ENCODE data around the gene INPP5D. TPM values are rescaled to one million over a fixed set of nuclear protein-coding genes. Genes with fewer than 3 reads are reported as not detected.

The INPP5D gene
- total RNA-seq, 1 donor from 2014 or later: 3.7 TPM

DNA sequence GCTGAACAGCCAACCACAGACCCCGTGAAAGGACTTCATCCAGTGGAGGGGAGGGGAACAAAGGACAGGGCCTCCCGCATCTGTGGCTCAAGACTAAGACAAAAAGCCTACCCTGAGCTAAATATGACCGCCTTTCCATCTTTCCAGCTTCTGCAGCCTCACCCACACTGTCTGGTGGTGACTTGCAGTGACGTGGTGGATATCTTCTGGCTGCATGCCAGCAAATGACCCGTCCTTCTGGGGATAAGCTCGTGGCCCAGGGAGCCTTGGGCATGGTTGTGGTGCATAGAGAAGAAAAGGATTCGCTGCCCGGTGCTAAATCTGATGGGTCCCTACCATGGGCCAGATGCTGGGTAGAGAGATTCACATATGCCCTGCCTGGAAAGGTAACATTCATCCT lies 38.4 kb upstream of the INPP5D start:
- no peak overlapping the region for H3K4me3 ChIP-seq (ENCODE audit: low read depth, low read length)
- TF ChIP-seq, protein P1, sequence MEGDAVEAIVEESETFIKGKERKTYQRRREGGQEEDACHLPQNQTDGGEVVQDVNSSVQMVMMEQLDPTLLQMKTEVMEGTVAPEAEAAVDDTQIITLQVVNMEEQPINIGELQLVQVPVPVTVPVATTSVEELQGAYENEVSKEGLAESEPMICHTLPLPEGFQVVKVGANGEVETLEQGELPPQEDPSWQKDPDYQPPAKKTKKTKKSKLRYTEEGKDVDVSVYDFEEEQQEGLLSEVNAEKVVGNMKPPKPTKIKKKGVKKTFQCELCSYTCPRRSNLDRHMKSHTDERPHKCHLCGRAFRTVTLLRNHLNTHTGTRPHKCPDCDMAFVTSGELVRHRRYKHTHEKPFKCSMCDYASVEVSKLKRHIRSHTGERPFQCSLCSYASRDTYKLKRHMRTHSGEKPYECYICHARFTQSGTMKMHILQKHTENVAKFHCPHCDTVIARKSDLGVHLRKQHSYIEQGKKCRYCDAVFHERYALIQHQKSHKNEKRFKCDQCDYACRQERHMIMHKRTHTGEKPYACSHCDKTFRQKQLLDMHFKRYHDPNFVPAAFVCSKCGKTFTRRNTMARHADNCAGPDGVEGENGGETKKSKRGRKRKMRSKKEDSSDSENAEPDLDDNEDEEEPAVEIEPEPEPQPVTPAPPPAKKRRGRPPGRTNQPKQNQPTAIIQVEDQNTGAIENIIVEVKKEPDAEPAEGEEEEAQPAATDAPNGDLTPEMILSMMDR (IDR thresholded peaks at IDR 0.05; ENCODE audit: insufficient read depth, low read length, poor library complexity, severe bottlenecking): no peak
- no peaks in the 10 kb centered on the region for H3K36me3 ChIP-seq (ENCODE audit: control insufficient read depth, insufficient read depth, low read length)
- H3K27me3 ChIP-seq (ENCODE audit: control insufficient read depth, insufficient read depth, low read length): no peaks in the 10 kb centered on the region
- DNase-seq (ENCODE audit: low read depth): no peak

DNA sequence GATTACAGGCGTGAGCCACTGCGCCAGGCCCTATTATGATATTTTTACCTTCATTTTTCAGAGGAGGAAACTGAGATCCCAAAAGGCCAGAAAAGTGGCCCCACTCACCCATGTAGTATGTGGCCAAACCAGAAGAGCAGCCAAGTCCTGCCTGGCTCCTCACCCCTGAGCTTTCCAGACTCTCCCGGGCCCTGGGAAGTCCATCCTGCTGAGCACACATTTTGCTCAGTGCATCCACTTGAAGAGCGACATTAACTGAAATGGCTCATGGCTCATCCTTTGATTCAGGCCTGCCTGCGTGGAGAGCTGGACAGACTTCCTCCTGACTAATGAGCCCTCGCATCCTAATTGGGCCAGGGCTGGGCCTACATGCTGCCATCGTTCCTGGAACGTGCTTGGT lies 37.6 kb upstream of the INPP5D start:
- no peaks in the 10 kb centered on the region for H3K36me3 ChIP-seq (ENCODE audit: control insufficient read depth, insufficient read depth, low read length)
- no peak overlapping the region for H3K4me3 ChIP-seq (ENCODE audit: low read depth, low read length)
- no peaks in the 10 kb centered on the region for H3K27me3 ChIP-seq (ENCODE audit: control insufficient read depth, insufficient read depth, low read length)
- no peak for DNase-seq (ENCODE audit: low read depth)
- TF ChIP-seq, protein P1 (IDR thresholded peaks at IDR 0.05; ENCODE audit: insufficient read depth, low read length, poor library complexity, severe bottlenecking): no peak

DNA sequence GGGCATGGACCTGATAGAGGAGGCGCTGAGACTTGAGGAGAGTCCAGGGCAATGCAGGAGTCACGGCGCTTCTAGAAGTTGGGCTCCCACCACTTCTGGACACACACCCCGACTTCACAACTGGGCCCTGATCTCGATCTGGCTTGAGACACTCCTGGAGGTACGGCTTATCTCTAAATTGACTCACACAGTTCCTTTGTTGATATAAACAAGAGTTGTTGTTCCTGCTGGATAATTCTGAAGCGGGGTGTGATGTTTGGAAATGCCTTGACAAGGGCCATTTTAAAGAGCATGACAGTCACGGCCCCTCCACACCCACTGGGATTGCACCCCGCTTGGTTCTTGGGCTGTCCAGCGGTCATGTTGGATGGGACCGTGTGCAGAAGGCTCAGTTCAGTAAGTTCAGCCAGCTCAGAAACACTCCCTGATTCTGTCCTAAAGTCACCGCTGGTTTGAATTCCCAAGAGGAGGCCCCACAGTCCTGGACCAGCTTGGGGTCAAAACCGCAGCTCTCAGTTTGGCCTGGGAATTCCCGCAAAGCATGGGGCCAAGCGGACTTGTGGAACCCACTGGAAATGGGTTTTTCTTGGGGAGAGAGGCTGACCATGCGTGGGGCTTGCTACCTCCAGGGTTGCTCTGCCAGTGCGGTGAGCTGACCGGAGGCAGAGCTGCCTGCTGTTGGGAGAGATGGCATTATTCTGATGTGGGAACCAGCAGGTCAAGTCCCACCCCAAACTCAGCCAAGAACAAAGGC lies 37.0 kb upstream of the INPP5D start:
- Histone ChIP-seq H3K4me3 (ENCODE audit: low read depth, low read length) (no peak overlapping the region), H3K27me3 (ENCODE audit: control insufficient read depth, insufficient read depth, low read length) (no peaks in the 10 kb centered on the region), H3K36me3 (ENCODE audit: control insufficient read depth, insufficient read depth, low read length) (no peaks in the 10 kb centered on the region)
- TF ChIP-seq, protein P1 (IDR thresholded peaks at IDR 0.05; ENCODE audit: insufficient read depth, low read length, poor library complexity, severe bottlenecking): no peak
- no peak for DNase-seq (ENCODE audit: low read depth)

DNA sequence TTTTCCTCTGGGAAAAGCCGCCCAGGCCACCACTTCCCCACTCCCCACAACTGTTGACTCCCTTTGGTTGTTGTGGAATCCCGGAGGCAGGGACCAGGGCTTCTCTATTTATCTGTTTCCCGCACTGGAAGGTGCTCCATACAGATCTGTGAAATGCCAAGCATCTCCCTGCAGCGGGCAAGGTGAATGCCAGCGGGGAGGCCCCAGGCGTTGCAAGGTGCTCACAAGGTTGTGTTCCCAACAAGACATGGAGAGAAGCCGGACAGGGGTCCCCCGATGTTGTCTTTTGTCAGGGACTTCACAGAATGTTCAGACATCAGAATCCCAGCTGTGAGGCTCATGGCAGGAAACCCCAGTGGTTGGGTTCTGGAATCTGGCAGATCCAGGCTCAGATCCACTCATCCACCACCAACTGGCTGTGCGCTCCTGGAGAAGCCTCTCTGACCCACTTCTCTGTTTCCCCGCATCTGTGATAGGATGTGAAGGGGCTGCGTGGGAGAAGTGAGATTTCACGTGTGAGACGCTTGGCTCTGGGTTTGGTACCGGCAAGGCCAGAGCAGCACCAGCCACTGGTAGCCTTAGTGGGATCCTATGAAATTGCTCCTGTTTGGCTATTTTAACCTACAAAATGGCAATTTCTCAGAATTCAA lies 36.3 kb upstream of the INPP5D start:
- no peaks in the 10 kb centered on the region for H3K27me3 ChIP-seq (ENCODE audit: control insufficient read depth, insufficient read depth, low read length)
- TF ChIP-seq, protein P1 (IDR thresholded peaks at IDR 0.05; ENCODE audit: insufficient read depth, low read length, poor library complexity, severe bottlenecking): no peak
- H3K36me3 ChIP-seq (ENCODE audit: control insufficient read depth, insufficient read depth, low read length): no peaks in the 10 kb centered on the region
- DNase-seq (ENCODE audit: low read depth): no peak
- no peak overlapping the region for H3K4me3 ChIP-seq (ENCODE audit: low read depth, low read length)

DNA sequence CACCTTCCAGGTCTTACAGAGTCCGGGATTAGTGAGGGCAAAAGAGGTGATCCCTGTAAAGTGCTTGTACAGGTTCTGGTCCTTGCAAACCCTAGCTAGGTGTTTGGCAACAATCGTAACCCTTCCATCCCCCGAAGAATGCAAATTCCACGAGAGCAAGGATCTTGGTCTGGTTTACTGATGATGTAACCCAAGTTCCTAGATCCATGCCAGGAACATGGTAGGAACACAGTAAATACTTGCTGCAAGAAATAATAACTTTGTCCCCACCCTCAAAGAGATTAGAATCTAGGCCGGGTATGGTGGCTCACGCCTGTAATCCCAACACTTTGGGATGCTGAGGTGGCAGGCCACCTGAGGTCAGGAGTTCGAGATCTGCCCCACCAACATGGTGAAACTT lies 34.4 kb upstream of the INPP5D start:
- Histone ChIP-seq H3K4me3 (ENCODE audit: low read depth, low read length) (no peak overlapping the region), H3K36me3 (ENCODE audit: control insufficient read depth, insufficient read depth, low read length) (no peaks in the 10 kb centered on the region), H3K27me3 (ENCODE audit: control insufficient read depth, insufficient read depth, low read length) (no peaks in the 10 kb centered on the region)
- DNase-seq (ENCODE audit: low read depth): no peak
- TF ChIP-seq, protein P1 (IDR thresholded peaks at IDR 0.05; ENCODE audit: insufficient read depth, low read length, poor library complexity, severe bottlenecking): no peak
